ENCODE data around the gene NISCH. TPM values are rescaled to one million over a fixed set of nuclear protein-coding genes. Genes with fewer than 3 reads are reported as not detected.

NISCH gene
- total RNA-seq, 1 experiment from 2014 or later = 48.6 TPM

GRCh38 chr3:52488746-52489145 is 33.3 kb downstream of the NISCH start:
- H3K27ac ChIP-seq (ENCODE audit: low read depth, low read length, poor library complexity, severe bottlenecking) = no peak overlapping the region
- no TSS peak for BruUV-seq (replicated peaks)
- H3K9me3 ChIP-seq (ENCODE audit: low read depth, low read length, poor library complexity, severe bottlenecking) = no peaks in the 10 kb centered on the region
- POLR2A ChIA-PET (ENCODE audit: low non-redundant PET) = no interaction called here
- H3K4me1 ChIP-seq (ENCODE audit: insufficient read depth, low read length, poor library complexity, severe bottlenecking) = no peaks in the 10 kb centered on the region
- no peak for DNase-seq (ENCODE audit: low spot score)
- CTCF ChIA-PET = no interaction called here
- peaks cover 3% of the 10 kb centered on the region for H3K36me3 ChIP-seq (ENCODE audit: insufficient read depth, low read length, poor library complexity, severe bottlenecking)
- no peak for TF ChIP-seq CTCF (conservative IDR thresholded peaks at IDR 0.05; ENCODE audit: low read depth, low read length)
- no peaks in the 10 kb centered on the region for H3K27me3 ChIP-seq (replicated peaks; ENCODE audit: insufficient read depth, low read depth, low read length, poor library complexity)
- no peak overlapping the region for H3K4me3 ChIP-seq (ENCODE audit: low read depth, low read length, poor library complexity, severe bottlenecking)
- intact Hi-C loops (cut with micrococcal nuclease; ENCODE audit: unreplicated experiment) = no loop called here

GRCh38 chr3:52489453-52489852 is 34.0 kb downstream of the NISCH start:
- POLR2A ChIA-PET (ENCODE audit: low non-redundant PET) = no interaction called here
- intact Hi-C loops (cut with micrococcal nuclease; ENCODE audit: unreplicated experiment) = no loop called here
- DNase-seq (ENCODE audit: low spot score) = no peak
- TF ChIP-seq CTCF (conservative IDR thresholded peaks at IDR 0.05; ENCODE audit: low read depth, low read length) (no peak), EZH2 (IDR thresholded peaks at IDR 0.05; ENCODE audit: borderline replicate concordance, low read depth, low read length, poor library complexity, severe bottlenecking) (no peak)
- no peaks in the 10 kb centered on the region for H3K4me1 ChIP-seq (ENCODE audit: insufficient read depth, low read length, poor library complexity, severe bottlenecking)
- no peak overlapping the region for H3K4me3 ChIP-seq (ENCODE audit: low read depth, low read length, poor library complexity, severe bottlenecking)
- no peak overlapping the region for H3K27ac ChIP-seq (ENCODE audit: low read depth, low read length, poor library complexity, severe bottlenecking)
- no TSS peak for BruUV-seq (replicated peaks)
- CTCF ChIA-PET = no interaction called here
- H3K27me3 ChIP-seq (replicated peaks; ENCODE audit: insufficient read depth, low read depth, low read length, poor library complexity) = no peaks in the 10 kb centered on the region
- H3K36me3 ChIP-seq (ENCODE audit: insufficient read depth, low read length, poor library complexity, severe bottlenecking) = peaks cover 3% of the 10 kb centered on the region
- no peaks in the 10 kb centered on the region for H3K9me3 ChIP-seq (ENCODE audit: low read depth, low read length, poor library complexity, severe bottlenecking)

GRCh38 chr3:52490035-52490938 is 34.9 kb downstream of the NISCH start:
- Histone ChIP-seq H3K36me3 (ENCODE audit: insufficient read depth, low read length, poor library complexity, severe bottlenecking) (peaks cover 3% of the 10 kb centered on the region), H3K27ac (ENCODE audit: low read depth, low read length, poor library complexity, severe bottlenecking) (no peak overlapping the region), H3K27me3 (replicated peaks; ENCODE audit: insufficient read depth, low read depth, low read length, poor library complexity) (no peaks in the 10 kb centered on the region), H3K4me1 (ENCODE audit: insufficient read depth, low read length, poor library complexity, severe bottlenecking) (no peaks in the 10 kb centered on the region), H3K9me3 (ENCODE audit: low read depth, low read length, poor library complexity, severe bottlenecking) (no peaks in the 10 kb centered on the region), H3K4me3 (ENCODE audit: low read depth, low read length, poor library complexity, severe bottlenecking) (no peak overlapping the region)
- intact Hi-C loops (cut with micrococcal nuclease; ENCODE audit: unreplicated experiment) = no loop called here
- no TSS peak for BruUV-seq (replicated peaks)
- ChIA-PET CTCF (no interaction called here), POLR2A (ENCODE audit: low non-redundant PET) (no interaction called here)
- TF ChIP-seq CTCF (conservative IDR thresholded peaks at IDR 0.05; ENCODE audit: low read depth, low read length) (no peak), EZH2 (IDR thresholded peaks at IDR 0.05; ENCODE audit: borderline replicate concordance, low read depth, low read length, poor library complexity, severe bottlenecking) (no peak)
- DNase-seq (ENCODE audit: low spot score) = no peak
